Neuronal stem cell (in vitro differentiated cells): ENCODE data around the gene ASB2.

ENCODE experiments used
- DNase-seq: peaks from one replicate; pipeline ENCODE4 v3.0.0-alpha.2; 2013; ENCODE audit warnings: low spot score
- H2AFZ ChIP-seq: one replicate; pipeline ENCODE4 v1.6.1; 2013; ENCODE audit warnings: mild to moderate bottlenecking, low read length, inconsistent platforms
- H2AK5ac ChIP-seq: 2 replicates; pipeline ENCODE4 v1.6.1; 2013; ENCODE audit warnings: low read depth, mild to moderate bottlenecking, inconsistent platforms, low read length, moderate library complexity, mixed read lengths
- H2BK120ac ChIP-seq: 2 replicates; pipeline ENCODE4 v1.6.1; 2013; ENCODE audit warnings: low read depth, mild to moderate bottlenecking, inconsistent platforms, low read length, moderate library complexity, mixed read lengths
- H2BK12ac ChIP-seq: one replicate; pipeline ENCODE4 v1.6.1; 2013; ENCODE audit warnings: low read length, inconsistent platforms
- H2BK15ac ChIP-seq: 2 replicates; pipeline ENCODE4 v1.6.1; 2013; ENCODE audit warnings: mild to moderate bottlenecking, low read length, inconsistent platforms, mixed read lengths
- H2BK5ac ChIP-seq: one replicate; pipeline ENCODE4 v1.6.1; 2013; ENCODE audit warnings: inconsistent platforms, mild to moderate bottlenecking, low read length, moderate library complexity
- H3K14ac ChIP-seq: one replicate; pipeline ENCODE4 v1.6.1; 2013; ENCODE audit warnings: low read length, inconsistent platforms
- H3K18ac ChIP-seq: 2 replicates; pipeline ENCODE4 v1.6.1; 2013; ENCODE audit warnings: low read length, inconsistent platforms
- H3K23ac ChIP-seq: 2 replicates; pipeline ENCODE4 v1.6.1; 2013; ENCODE audit warnings: low read depth, mild to moderate bottlenecking, mixed read lengths, low read length, inconsistent platforms; ENCODE audit not compliant: poor library complexity
- H3K27ac ChIP-seq: replicated peaks from 3 replicates; pipeline ENCODE4 v1.5.1; 2013; ENCODE audit warnings: low read length, inconsistent platforms
- H3K27me3 ChIP-seq, 3 experiments: 2 replicates each; pipeline ENCODE4 v1.6.1; 2013; ENCODE audit warnings: low read length in 3 of 3, mild to moderate bottlenecking in 2 of 3, inconsistent platforms in 1 of 3, low read depth in 1 of 3, mixed read lengths in 1 of 3, moderate library complexity in 1 of 3; ENCODE audit not compliant: control insufficient read depth in 3 of 3, insufficient read depth in 3 of 3
- H3K36me3 ChIP-seq, 2 donors: replicated peaks in 1 of 2; 2 replicates each; pipeline ENCODE4 v1.6.1; 2013; ENCODE audit warnings: low read length in 2 of 2; ENCODE audit not compliant: control insufficient read depth in 2 of 2, insufficient read depth in 2 of 2
- H3K4ac ChIP-seq: 2 replicates; pipeline ENCODE4 v1.6.1; 2013; ENCODE audit warnings: inconsistent platforms, mild to moderate bottlenecking, low read length, moderate library complexity
- H3K4me1 ChIP-seq, 2 donors: 1 replicate in 1 of 2; 2 replicates in 1 of 2; pipeline ENCODE4 v1.6.1; 2013; ENCODE audit warnings: low read length in 2 of 2, low read depth in 1 of 2; ENCODE audit not compliant: control insufficient read depth in 2 of 2, insufficient read depth in 1 of 2
- H3K4me2 ChIP-seq: one replicate; pipeline ENCODE4 v1.6.1; 2013; ENCODE audit warnings: mild to moderate bottlenecking, low read length, inconsistent platforms; ENCODE audit not compliant: insufficient read depth, poor library complexity, severe bottlenecking
- H3K4me3 ChIP-seq, 2 donors: 2 replicates each; pipeline ENCODE4 v1.5.1; 2013; ENCODE audit warnings: low read length in 2 of 2, mild to moderate bottlenecking in 2 of 2, inconsistent platforms in 1 of 2, moderate library complexity in 1 of 2
- H3K79me1 ChIP-seq: one replicate; pipeline ENCODE4 v1.6.1; 2013; ENCODE audit warnings: low read depth, mild to moderate bottlenecking, inconsistent platforms, low read length, moderate library complexity
- H3K9ac ChIP-seq: one replicate; pipeline ENCODE4 v1.6.1; 2013; ENCODE audit warnings: mild to moderate bottlenecking, low read depth, low read length, inconsistent platforms; ENCODE audit not compliant: poor library complexity
- H3K9me3 ChIP-seq, 2 donors: replicated peaks in 1 of 2; 2 replicates each; pipeline versions ENCODE3 to v1.6.1; 2013; ENCODE audit warnings: low read length in 2 of 2, mild to moderate bottlenecking in 2 of 2, inconsistent platforms in 1 of 2, low read depth in 1 of 2, mixed read lengths in 1 of 2, moderate library complexity in 1 of 2; ENCODE audit not compliant: control insufficient read depth in 2 of 2, insufficient read depth in 1 of 2
- H4K8ac ChIP-seq: one replicate; pipeline ENCODE4 v1.6.1; 2013; ENCODE audit warnings: low read depth, mild to moderate bottlenecking, inconsistent platforms, low read length, moderate library complexity
- H4K91ac ChIP-seq: one replicate; pipeline ENCODE4 v1.6.1; 2013; ENCODE audit warnings: low read length, low read depth, mild to moderate bottlenecking, inconsistent platforms; ENCODE audit not compliant: poor library complexity
- WGBS, 2 donors: extraction: QIAGEN DNeasy Blood & Tissue Kit; methylation state at CpG; one replicate each; pipeline ENCODE4 v1.1.7; 2013; ENCODE audit warnings: missing lambda C conversion rate in 2 of 2, mixed read lengths in 1 of 2; ENCODE audit not compliant: insufficient read length in 2 of 2, insufficient replicate concordance in 1 of 2; ENCODE audit errors: extremely low coverage in 2 of 2; 5-methylcytosine and 5-hydroxymethylcytosine counted together

Gene ASB2

GRCh38 chr14:93939304-93940229 is 36.8 kb downstream of the ASB2 start:
- H3K4me2 ChIP-seq: peak overlapping the region; percentile 80
- peak; percentile 74 for DNase-seq
- H3K18ac ChIP-seq: peak overlapping the region; percentile 96
- H3K4ac ChIP-seq: peak overlapping the region; percentile 79
- peak overlapping the region; percentile 93 for H2AFZ ChIP-seq
- peak overlapping the region; percentile 81 for H2AK5ac ChIP-seq
- H3K23ac ChIP-seq: peak overlapping the region; percentile 92
- peaks cover 0 to 4% of the 10 kb centered on the region in 2 donors for H3K9me3 ChIP-seq
- H3K79me1 ChIP-seq: no peaks in the 10 kb centered on the region
- H2BK5ac ChIP-seq: no peak overlapping the region
- H3K14ac ChIP-seq: peak overlapping the region; percentile 77
- no peaks in the 10 kb centered on the region for H3K36me3 ChIP-seq
- H2BK120ac ChIP-seq: peak overlapping the region; percentile 62
- no peak overlapping the region for H3K27ac ChIP-seq
- WGBS, 2 donors: no CpG with 5 or more reads among the region's 84 CpGs
- H2BK15ac ChIP-seq: peak overlapping the region; percentile 76
- H3K4me1 ChIP-seq: peaks cover 14 to 15% of the 10 kb centered on the region in 2 donors
- H2BK12ac ChIP-seq: peak overlapping the region; percentile 85
- peak overlapping the region; percentile 28 to 80 for H3K4me3 ChIP-seq
- H4K91ac ChIP-seq: no peak overlapping the region
- H3K27me3 ChIP-seq: peaks cover 4 to 44% (median 13%) of the 10 kb centered on the region in 3 experiments
- H4K8ac ChIP-seq: peak overlapping the region; percentile 45
- peak overlapping the region; percentile 87 for H3K9ac ChIP-seq

- Histone ChIP-seq H3K14ac (peak overlapping the region; percentile 77), H3K4me3 (peak overlapping the region in 1 of 2 donors; percentile 80), H3K79me1 (no peaks in the 10 kb centered on the region), H4K8ac (peak overlapping the region; percentile 45), H3K23ac (peak overlapping the region; percentile 92), H2BK5ac (peak overlapping the region; percentile 20), H2BK15ac (peak overlapping the region; percentile 76), H2BK12ac (peak overlapping the region; percentile 85), H3K36me3 (no peaks in the 10 kb centered on the region), H3K4me1 (peaks cover 14 to 15% of the 10 kb centered on the region in 2 donors), H2AFZ (peak overlapping the region; percentile 93), H3K4ac (peak overlapping the region; percentile 79), H4K91ac (no peak overlapping the region), H2BK120ac (peak overlapping the region; percentile 62), H3K9me3 (peaks cover 0 to 4% of the 10 kb centered on the region in 2 donors), H3K4me2 (peak overlapping the region; percentile 80), H3K27me3 (peaks cover 4 to 39% (median 13%) of the 10 kb centered on the region in 3 experiments), H3K9ac (peak overlapping the region; percentile 87), H3K18ac (peak overlapping the region; percentile 96), H2AK5ac (peak overlapping the region; percentile 81), H3K27ac (no peak overlapping the region)
- DNase-seq: no peak
- no CpG with 5 or more reads among the region's 46 CpGs for WGBS, 2 donors
Observed at GRCh38 chr14:93938751-93939303, 37.5 kb downstream of the ASB2 start.

GRCh38 chr14:93937519-93937918 is 38.9 kb downstream of the ASB2 start:
- H3K23ac ChIP-seq: no peak overlapping the region
- H2BK15ac ChIP-seq: no peak overlapping the region
- DNase-seq: no peak
- no peak overlapping the region for H2BK120ac ChIP-seq
- H4K8ac ChIP-seq: no peak overlapping the region
- no peak overlapping the region for H3K4ac ChIP-seq
- peak overlapping the region; percentile 65 for H2BK12ac ChIP-seq
- H2AK5ac ChIP-seq: peak overlapping the region; percentile 54
- no peak overlapping the region for H2BK5ac ChIP-seq
- H2AFZ ChIP-seq: no peak overlapping the region
- peaks cover 13 to 15% of the 10 kb centered on the region in 2 donors for H3K4me1 ChIP-seq
- H3K36me3 ChIP-seq: no peaks in the 10 kb centered on the region
- WGBS, 2 donors: no CpG with 5 or more reads among the region's 13 CpGs
- peaks cover 4 to 39% (median 13%) of the 10 kb centered on the region in 3 experiments for H3K27me3 ChIP-seq
- peak overlapping the region; percentile 31 for H3K14ac ChIP-seq
- peaks cover 0 to 4% of the 10 kb centered on the region in 2 donors for H3K9me3 ChIP-seq
- H3K9ac ChIP-seq: no peak overlapping the region
- peak overlapping the region; percentile 58 for H3K18ac ChIP-seq
- no peak overlapping the region for H3K4me3 ChIP-seq
- H3K4me2 ChIP-seq: no peak overlapping the region
- no peak overlapping the region for H3K27ac ChIP-seq
- peak overlapping the region; percentile 62 for H4K91ac ChIP-seq
- H3K79me1 ChIP-seq: no peaks in the 10 kb centered on the region

- H3K9ac ChIP-seq: no peak overlapping the region
- H3K27me3 ChIP-seq: peaks cover 4 to 34% (median 13%) of the 10 kb centered on the region in 3 experiments
- peak overlapping the region; percentile 64 for H2AK5ac ChIP-seq
- no peaks in the 10 kb centered on the region for H3K79me1 ChIP-seq
- no peak overlapping the region for H4K91ac ChIP-seq
- H3K4me2 ChIP-seq: no peak overlapping the region
- H4K8ac ChIP-seq: no peak overlapping the region
- H2BK5ac ChIP-seq: no peak overlapping the region
- no peak overlapping the region for H3K4me3 ChIP-seq
- H3K14ac ChIP-seq: no peak overlapping the region
- no peak overlapping the region for H2BK120ac ChIP-seq
- no peak for DNase-seq
- H3K4ac ChIP-seq: no peak overlapping the region
- H3K23ac ChIP-seq: peak overlapping the region; percentile 6
- no CpG with 5 or more reads among the region's 6 CpGs for WGBS, 2 donors
- no peak overlapping the region for H3K27ac ChIP-seq
- H2BK12ac ChIP-seq: peak overlapping the region; percentile 26
- H3K9me3 ChIP-seq: peaks cover 0 to 4% of the 10 kb centered on the region in 2 donors
- H3K18ac ChIP-seq: peak overlapping the region; percentile 6
- H3K4me1 ChIP-seq: peaks cover 9 to 11% of the 10 kb centered on the region in 2 donors
- H2BK15ac ChIP-seq: peak overlapping the region; percentile 31
- no peaks in the 10 kb centered on the region for H3K36me3 ChIP-seq
- H2AFZ ChIP-seq: no peak overlapping the region
Observed at GRCh38 chr14:93936926-93937325, 39.4 kb downstream of the ASB2 start.
